Measurements from ENCODE around the gene LENG1.
A peak's percentile ranks its signal among the peaks of the same experiment; 100 is the strongest.

DNA sequence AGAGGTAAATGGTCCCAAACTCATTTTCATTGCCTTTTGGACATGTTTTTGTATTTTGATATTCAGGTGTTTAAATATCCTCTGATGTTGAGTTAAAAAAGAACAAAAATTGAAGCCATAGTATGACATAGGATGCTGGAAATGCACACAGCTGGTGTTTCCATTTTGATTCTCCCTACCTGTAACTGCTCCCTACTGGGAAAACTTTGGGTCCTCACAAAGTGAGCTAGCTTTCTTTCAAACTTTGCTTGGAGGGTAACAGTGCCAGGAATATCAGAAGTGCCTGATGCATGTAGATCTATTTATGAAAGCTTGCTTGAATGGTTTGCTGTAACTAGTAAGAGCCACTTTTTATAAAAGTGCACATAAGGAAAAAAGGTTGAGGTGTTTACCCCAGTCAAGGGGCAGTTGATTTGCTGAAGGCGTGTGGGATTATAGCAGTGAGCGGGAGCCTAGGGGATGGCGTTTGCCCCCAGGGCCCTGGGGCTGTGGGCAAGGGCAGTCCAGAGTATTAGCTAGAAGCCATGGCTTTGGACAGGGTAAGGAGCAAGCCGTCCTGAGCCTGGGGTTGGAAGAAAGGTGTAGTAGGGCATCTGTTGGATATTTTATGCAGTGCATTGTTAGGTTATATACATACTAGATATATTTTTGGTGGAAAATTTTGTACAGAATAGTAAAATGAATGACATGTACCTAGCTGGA is 45.4 kb upstream of the LENG1 start:
- TF ChIP-seq, protein P1, sequence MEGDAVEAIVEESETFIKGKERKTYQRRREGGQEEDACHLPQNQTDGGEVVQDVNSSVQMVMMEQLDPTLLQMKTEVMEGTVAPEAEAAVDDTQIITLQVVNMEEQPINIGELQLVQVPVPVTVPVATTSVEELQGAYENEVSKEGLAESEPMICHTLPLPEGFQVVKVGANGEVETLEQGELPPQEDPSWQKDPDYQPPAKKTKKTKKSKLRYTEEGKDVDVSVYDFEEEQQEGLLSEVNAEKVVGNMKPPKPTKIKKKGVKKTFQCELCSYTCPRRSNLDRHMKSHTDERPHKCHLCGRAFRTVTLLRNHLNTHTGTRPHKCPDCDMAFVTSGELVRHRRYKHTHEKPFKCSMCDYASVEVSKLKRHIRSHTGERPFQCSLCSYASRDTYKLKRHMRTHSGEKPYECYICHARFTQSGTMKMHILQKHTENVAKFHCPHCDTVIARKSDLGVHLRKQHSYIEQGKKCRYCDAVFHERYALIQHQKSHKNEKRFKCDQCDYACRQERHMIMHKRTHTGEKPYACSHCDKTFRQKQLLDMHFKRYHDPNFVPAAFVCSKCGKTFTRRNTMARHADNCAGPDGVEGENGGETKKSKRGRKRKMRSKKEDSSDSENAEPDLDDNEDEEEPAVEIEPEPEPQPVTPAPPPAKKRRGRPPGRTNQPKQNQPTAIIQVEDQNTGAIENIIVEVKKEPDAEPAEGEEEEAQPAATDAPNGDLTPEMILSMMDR (IDR thresholded peaks at IDR 0.05 in 8 of 11, conservative IDR thresholded peaks at IDR 0.05 in 3 of 11): no peak
- TF ChIP-seq POLR2A (IDR thresholded peaks at IDR 0.05) (no peak), POLR2AphosphoS5 (IDR thresholded peaks at IDR 0.05) (peak in 1 of 3 donors; percentile 29)

Measured in spleen (tissue), 7 donors.